HepG2 (cell line): ENCODE measurements around the gene JAG1. TPM values are rescaled to one million over a fixed set of nuclear protein-coding genes. Genes with fewer than 3 reads are reported as not detected.
A peak's percentile ranks its signal among the peaks of the same experiment; 100 is the strongest.

ENCODE experiments used
- HOXA5 ChIP-seq: sonication (generic); formaldehyde crosslinking; IDR thresholded peaks from 2 replicates; pipeline ENCODE4 v1.4.0; 2020; ENCODE audit warnings: missing genetic modification reagents
- MED8 ChIP-seq: sonication (generic); formaldehyde crosslinking; IDR thresholded peaks from 2 replicates; pipeline ENCODE4 v1.8.1; 2023; ENCODE audit warnings: mild to moderate bottlenecking, missing genetic modification reagents; ENCODE audit not compliant: insufficient replicate concordance
- NR2F2 ChIP-seq: IDR thresholded peaks from 2 replicates; pipeline ENCODE4 v1.6.1; 2012; ENCODE audit warnings: low read depth, inconsistent platforms, borderline replicate concordance
- RAD21 ChIP-seq: fragments of 450-650 bp; formaldehyde crosslinking; IDR thresholded peaks from 2 replicates; pipeline ENCODE4 v1.5.0; 2020; ENCODE audit warnings: mild to moderate bottlenecking
- SKI ChIP-seq: fragments of 450-650 bp; IDR thresholded peaks from one replicate; pipeline ENCODE4 v1.6.1; 2018; ENCODE audit warnings: mild to moderate bottlenecking; ENCODE audit not compliant: partially characterized antibody
- TEAD3 ChIP-seq: optimal IDR thresholded peaks from 2 replicates; pipeline ENCODE3; 2016; ENCODE audit warnings: borderline replicate concordance
- ZNF34 ChIP-seq: sonication (generic); formaldehyde crosslinking; IDR thresholded peaks from 2 replicates; pipeline ENCODE4 v1.4.0; 2020; ENCODE audit warnings: mild to moderate bottlenecking, missing genetic modification reagents, borderline replicate concordance
- ZNF501 ChIP-seq: sonication (generic); formaldehyde crosslinking; IDR thresholded peaks from 2 replicates; pipeline ENCODE4 v1.5.1; 2020; ENCODE audit warnings: mild to moderate bottlenecking, moderate library complexity, missing genetic modification reagents
- ZNF703 ChIP-seq: sonication (generic); formaldehyde crosslinking; IDR thresholded peaks from 2 replicates; pipeline ENCODE4 v1.5.1; 2020; ENCODE audit warnings: missing genetic modification reagents, mild to moderate bottlenecking, moderate library complexity, borderline replicate concordance
- polyA plus RNA-seq, 8 experiments: library from polyadenylated mRNA; depleted of rRNA in 3 of 8; stranded (reverse) in 7 of 8; unstranded in 1 of 8; fragments of >200 nt; fragmentation: Illumina TruSeq in 4 of 8; extraction: Trizol in 4 of 8; gene quantifications; 2 replicates each; pipeline versions ENCODE4 v1.2.1 to v1.2.3, GENCODE V29; 2011 to 2016; ENCODE audit warnings: low read depth in 4 of 8, missing spikeins in 1 of 8, mixed read lengths in 1 of 8; ENCODE audit not compliant: insufficient read depth in 1 of 8
- total RNA-seq, 5 experiments: library from RNA; depleted of rRNA; stranded (reverse); fragments of >200 nt; fragmentation: Illumina TruSeq; extraction: Trizol; gene quantifications; 2 replicates each; pipeline ENCODE4 v1.2.3, GENCODE V29; 2016; ENCODE audit warnings: low read depth in 1 of 5
- TF ChIP-seq, protein P1 (sequence below): sonication (generic); formaldehyde crosslinking; IDR thresholded peaks from 2 replicates; pipeline ENCODE4 v1.4.0; 2020; ENCODE audit warnings: missing genetic modification reagents
- TF ChIP-seq, protein P2 (sequence below): IDR thresholded peaks from 2 replicates; pipeline ENCODE4 v1.4.0; 2020; ENCODE audit warnings: mild to moderate bottlenecking, missing genetic modification reagents
- TF ChIP-seq, protein P3 (sequence below): sonication (generic); formaldehyde crosslinking; IDR thresholded peaks from 2 replicates; pipeline ENCODE4 v1.4.0; 2020; ENCODE audit warnings: missing genetic modification reagents
- TF ChIP-seq, protein P4 (sequence below): sonication (generic); formaldehyde crosslinking; IDR thresholded peaks from 2 replicates; pipeline ENCODE4 v1.5.1; 2020; ENCODE audit warnings: mild to moderate bottlenecking, missing genetic modification reagents, moderate library complexity

The JAG1 gene
- total and polyA plus RNA-seq, 2 of the 13 experiments (the other 11 are each of a cell fraction or from before 2014, with no cell fraction given), result 47.1 to 56.3 TPM

DNA sequence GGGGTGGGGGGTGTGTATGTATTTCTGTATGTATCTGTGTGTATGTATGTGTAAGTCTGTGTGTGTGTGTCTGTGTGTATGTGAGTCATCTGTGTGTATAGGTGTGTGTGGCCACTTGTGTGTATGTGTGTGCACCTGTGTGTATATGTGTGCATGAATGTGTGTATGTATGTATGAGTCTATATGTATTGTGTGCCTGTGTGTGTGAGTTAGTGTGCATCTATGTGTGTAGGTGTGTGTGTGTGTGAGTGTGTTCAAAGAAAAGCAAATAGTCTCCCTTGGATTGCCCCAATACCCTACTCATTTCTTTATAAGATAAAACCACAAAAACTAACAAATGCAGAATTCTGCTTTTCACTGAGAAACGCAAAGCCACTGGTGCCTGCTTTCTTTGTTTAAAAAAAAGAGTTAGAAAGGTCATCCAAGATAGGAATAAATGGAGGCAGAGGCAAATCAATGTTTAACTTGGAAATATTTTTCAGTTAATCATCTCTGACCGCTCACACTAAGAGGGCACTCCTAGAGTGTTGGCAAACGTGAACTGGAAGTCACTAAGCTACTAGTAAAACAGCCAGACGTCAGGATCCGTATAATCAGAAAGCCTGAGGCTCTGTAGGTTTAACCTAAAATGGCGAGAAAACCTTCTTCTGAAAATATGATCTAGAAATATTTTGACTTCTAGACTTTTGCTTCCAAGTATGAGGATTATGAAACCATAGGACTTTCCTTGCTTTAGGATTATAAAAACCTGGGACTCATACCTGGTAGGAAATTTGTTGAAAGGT, 37.4 kb upstream of the JAG1 start (continued):
- TF ChIP-seq, protein P1, sequence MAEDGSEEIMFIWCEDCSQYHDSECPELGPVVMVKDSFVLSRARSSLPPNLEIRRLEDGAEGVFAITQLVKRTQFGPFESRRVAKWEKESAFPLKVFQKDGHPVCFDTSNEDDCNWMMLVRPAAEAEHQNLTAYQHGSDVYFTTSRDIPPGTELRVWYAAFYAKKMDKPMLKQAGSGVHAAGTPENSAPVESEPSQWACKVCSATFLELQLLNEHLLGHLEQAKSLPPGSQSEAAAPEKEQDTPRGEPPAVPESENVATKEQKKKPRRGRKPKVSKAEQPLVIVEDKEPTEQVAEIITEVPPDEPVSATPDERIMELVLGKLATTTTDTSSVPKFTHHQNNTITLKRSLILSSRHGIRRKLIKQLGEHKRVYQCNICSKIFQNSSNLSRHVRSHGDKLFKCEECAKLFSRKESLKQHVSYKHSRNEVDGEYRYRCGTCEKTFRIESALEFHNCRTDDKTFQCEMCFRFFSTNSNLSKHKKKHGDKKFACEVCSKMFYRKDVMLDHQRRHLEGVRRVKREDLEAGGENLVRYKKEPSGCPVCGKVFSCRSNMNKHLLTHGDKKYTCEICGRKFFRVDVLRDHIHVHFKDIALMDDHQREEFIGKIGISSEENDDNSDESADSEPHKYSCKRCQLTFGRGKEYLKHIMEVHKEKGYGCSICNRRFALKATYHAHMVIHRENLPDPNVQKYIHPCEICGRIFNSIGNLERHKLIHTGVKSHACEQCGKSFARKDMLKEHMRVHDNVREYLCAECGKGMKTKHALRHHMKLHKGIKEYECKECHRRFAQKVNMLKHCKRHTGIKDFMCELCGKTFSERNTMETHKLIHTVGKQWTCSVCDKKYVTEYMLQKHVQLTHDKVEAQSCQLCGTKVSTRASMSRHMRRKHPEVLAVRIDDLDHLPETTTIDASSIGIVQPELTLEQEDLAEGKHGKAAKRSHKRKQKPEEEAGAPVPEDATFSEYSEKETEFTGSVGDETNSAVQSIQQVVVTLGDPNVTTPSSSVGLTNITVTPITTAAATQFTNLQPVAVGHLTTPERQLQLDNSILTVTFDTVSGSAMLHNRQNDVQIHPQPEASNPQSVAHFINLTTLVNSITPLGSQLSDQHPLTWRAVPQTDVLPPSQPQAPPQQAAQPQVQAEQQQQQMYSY (CRISPR knock-in tag), result 0 out of 2 replicates have a peak, but pooled peaks have one; percentile 14
- TF ChIP-seq SKI (no peak), MED8 (CRISPR knock-in tag) (no peak), RAD21 (CRISPR knock-in tag) (no peak), ZNF34 (no peak), HOXA5 (CRISPR knock-in tag) (no peak; the same call in 1 of the 2 replicates), TEAD3 (peak; percentile 48), NR2F2 (peak; percentile 75), ZNF703 (no peak), ZNF501 (no peak)
- TF ChIP-seq, protein P2, sequence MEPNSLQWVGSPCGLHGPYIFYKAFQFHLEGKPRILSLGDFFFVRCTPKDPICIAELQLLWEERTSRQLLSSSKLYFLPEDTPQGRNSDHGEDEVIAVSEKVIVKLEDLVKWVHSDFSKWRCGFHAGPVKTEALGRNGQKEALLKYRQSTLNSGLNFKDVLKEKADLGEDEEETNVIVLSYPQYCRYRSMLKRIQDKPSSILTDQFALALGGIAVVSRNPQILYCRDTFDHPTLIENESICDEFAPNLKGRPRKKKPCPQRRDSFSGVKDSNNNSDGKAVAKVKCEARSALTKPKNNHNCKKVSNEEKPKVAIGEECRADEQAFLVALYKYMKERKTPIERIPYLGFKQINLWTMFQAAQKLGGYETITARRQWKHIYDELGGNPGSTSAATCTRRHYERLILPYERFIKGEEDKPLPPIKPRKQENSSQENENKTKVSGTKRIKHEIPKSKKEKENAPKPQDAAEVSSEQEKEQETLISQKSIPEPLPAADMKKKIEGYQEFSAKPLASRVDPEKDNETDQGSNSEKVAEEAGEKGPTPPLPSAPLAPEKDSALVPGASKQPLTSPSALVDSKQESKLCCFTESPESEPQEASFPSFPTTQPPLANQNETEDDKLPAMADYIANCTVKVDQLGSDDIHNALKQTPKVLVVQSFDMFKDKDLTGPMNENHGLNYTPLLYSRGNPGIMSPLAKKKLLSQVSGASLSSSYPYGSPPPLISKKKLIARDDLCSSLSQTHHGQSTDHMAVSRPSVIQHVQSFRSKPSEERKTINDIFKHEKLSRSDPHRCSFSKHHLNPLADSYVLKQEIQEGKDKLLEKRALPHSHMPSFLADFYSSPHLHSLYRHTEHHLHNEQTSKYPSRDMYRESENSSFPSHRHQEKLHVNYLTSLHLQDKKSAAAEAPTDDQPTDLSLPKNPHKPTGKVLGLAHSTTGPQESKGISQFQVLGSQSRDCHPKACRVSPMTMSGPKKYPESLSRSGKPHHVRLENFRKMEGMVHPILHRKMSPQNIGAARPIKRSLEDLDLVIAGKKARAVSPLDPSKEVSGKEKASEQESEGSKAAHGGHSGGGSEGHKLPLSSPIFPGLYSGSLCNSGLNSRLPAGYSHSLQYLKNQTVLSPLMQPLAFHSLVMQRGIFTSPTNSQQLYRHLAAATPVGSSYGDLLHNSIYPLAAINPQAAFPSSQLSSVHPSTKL (CRISPR knock-in tag), result peak; percentile 14; the same call in 1 of the 2 replicates
- TF ChIP-seq, protein P3, sequence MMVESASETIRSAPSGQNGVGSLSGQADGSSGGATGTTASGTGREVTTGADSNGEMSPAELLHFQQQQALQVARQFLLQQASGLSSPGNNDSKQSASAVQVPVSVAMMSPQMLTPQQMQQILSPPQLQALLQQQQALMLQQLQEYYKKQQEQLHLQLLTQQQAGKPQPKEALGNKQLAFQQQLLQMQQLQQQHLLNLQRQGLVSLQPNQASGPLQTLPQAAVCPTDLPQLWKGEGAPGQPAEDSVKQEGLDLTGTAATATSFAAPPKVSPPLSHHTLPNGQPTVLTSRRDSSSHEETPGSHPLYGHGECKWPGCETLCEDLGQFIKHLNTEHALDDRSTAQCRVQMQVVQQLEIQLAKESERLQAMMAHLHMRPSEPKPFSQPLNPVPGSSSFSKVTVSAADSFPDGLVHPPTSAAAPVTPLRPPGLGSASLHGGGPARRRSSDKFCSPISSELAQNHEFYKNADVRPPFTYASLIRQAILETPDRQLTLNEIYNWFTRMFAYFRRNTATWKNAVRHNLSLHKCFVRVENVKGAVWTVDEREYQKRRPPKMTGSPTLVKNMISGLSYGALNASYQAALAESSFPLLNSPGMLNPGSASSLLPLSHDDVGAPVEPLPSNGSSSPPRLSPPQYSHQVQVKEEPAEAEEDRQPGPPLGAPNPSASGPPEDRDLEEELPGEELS (CRISPR knock-in tag), result peak; percentile 70; the same call in 1 of the 2 replicates
- TF ChIP-seq, protein P4, sequence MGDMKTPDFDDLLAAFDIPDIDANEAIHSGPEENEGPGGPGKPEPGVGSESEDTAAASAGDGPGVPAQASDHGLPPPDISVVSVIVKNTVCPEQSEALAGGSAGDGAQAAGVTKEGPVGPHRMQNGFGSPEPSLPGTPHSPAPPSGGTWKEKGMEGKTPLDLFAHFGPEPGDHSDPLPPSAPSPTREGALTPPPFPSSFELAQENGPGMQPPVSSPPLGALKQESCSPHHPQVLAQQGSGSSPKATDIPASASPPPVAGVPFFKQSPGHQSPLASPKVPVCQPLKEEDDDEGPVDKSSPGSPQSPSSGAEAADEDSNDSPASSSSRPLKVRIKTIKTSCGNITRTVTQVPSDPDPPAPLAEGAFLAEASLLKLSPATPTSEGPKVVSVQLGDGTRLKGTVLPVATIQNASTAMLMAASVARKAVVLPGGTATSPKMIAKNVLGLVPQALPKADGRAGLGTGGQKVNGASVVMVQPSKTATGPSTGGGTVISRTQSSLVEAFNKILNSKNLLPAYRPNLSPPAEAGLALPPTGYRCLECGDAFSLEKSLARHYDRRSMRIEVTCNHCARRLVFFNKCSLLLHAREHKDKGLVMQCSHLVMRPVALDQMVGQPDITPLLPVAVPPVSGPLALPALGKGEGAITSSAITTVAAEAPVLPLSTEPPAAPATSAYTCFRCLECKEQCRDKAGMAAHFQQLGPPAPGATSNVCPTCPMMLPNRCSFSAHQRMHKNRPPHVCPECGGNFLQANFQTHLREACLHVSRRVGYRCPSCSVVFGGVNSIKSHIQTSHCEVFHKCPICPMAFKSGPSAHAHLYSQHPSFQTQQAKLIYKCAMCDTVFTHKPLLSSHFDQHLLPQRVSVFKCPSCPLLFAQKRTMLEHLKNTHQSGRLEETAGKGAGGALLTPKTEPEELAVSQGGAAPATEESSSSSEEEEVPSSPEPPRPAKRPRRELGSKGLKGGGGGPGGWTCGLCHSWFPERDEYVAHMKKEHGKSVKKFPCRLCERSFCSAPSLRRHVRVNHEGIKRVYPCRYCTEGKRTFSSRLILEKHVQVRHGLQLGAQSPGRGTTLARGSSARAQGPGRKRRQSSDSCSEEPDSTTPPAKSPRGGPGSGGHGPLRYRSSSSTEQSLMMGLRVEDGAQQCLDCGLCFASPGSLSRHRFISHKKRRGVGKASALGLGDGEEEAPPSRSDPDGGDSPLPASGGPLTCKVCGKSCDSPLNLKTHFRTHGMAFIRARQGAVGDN, result no peak
